ENCODE measurements around the gene MAP3K3.

DNA sequence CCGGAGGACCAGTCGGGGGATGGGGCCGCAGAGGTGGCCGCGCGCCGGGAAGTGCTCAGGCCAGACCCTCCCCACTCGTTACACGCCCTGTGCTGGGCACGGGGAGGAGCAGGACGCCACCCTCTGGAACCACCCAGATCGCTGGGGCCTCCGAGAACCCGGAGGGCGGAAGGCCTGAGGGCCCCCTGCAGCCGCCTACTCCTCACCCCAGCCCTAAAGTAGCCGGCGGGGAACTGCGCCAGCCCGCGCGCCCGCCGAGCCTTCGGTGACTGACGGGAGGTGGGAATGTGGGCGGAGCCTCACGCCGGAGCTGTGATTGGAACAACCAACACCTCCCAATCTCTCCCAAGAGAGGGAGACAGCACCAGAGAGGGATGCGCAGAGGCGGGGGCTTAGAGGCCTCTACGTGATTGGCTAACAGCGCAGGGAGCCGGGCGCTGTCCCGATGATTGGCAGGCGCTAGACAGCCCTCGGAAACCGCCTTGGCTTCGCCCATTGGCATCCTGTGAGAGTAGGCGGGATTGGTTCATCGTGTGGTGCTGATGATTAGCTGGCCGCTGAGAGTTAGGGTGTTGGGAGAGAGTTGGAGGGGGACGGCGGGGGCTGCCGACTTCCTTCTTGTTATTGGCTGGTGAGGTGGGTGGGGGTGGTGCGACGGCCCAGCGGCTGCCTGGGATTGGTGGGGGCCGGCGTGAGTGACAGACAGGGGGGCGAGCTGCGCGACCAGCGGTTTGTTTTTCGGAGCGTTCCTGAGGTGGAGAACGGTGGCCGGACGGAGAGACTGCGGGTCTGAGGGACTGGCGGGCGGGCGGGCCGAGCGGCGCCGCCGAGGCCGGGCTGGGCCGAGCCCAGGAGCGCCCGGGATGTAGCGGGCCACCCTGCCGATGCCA lies at the start of gene MAP3K3:
- TF ChIP-seq, protein P1, sequence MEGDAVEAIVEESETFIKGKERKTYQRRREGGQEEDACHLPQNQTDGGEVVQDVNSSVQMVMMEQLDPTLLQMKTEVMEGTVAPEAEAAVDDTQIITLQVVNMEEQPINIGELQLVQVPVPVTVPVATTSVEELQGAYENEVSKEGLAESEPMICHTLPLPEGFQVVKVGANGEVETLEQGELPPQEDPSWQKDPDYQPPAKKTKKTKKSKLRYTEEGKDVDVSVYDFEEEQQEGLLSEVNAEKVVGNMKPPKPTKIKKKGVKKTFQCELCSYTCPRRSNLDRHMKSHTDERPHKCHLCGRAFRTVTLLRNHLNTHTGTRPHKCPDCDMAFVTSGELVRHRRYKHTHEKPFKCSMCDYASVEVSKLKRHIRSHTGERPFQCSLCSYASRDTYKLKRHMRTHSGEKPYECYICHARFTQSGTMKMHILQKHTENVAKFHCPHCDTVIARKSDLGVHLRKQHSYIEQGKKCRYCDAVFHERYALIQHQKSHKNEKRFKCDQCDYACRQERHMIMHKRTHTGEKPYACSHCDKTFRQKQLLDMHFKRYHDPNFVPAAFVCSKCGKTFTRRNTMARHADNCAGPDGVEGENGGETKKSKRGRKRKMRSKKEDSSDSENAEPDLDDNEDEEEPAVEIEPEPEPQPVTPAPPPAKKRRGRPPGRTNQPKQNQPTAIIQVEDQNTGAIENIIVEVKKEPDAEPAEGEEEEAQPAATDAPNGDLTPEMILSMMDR (conservative IDR thresholded peaks at IDR 0.05) = no peak; the same call in 1 of the 2 replicates
- no peak for TF ChIP-seq ZFX (IDR thresholded peaks at IDR 0.05)
